ENCODE results near the gene NCS1.

The NCS1 gene

DNA sequence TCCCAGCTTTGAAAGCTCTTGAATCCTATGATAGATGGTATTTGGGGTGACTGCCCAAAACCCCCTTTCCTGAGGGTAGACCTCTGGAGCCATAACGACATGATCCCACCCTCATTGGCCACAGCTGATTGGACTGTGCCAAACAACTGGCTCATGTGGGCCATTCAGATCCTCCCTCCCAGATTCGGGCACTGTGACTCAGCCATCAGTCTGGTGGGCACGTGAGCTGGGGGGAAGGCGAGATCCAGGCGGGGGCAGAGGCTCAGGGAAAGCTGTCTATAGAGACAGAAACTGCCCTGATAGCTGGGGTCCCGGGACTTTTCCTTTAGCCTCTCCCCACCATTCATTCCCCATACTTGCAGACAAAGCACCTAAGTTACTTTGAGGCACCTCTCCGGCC lies 15.1 kb upstream of the NCS1 start:
- DNase-seq, result no peak
- no peak overlapping the region for H3K27ac Mint-ChIP-seq
- no peak for ATAC-seq

DNA sequence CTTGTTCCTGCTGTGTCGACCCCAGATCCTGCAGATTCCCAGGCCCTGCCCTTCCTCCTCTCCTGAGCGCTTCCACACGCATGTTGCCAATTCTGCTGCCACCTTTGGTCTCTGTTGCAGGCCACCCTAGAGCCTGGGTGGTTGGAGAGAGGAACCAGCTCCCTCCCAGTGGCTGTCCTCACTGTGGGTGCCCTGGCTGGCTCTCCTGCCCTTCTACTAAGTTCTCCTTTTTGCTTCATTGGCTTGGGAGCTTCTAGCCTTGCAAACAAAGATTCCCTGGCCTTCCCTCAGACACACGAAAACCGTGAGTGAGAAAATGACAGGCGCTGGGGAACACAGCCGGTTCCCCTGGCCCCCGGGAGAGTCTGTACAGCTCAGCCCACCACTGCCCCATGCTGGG lies 14.2 kb upstream of the NCS1 start:
- peaks cover 2% of the 10 kb centered on the region for H3K27me3 Mint-ChIP-seq
- no peak overlapping the region for H3K4me3 Mint-ChIP-seq
- no peak for DNase-seq
- H3K36me3 Mint-ChIP-seq (ENCODE audit: low read depth), result no peaks in the 10 kb centered on the region
- no peaks in the 10 kb centered on the region for H3K9me3 Mint-ChIP-seq
- no peak overlapping the region for H3K27ac Mint-ChIP-seq
- ATAC-seq, result no peak
- peaks cover 3% of the 10 kb centered on the region for H3K4me1 Mint-ChIP-seq

More for the DNA sequence above, 15.1 kb upstream of the NCS1 start:
- Mint-ChIP-seq H3K4me1 (peaks cover 3% of the 10 kb centered on the region), H3K4me3 (no peak overlapping the region), H3K27me3 (peaks cover 2% of the 10 kb centered on the region), H3K36me3 (ENCODE audit: low read depth) (no peaks in the 10 kb centered on the region), H3K9me3 (no peaks in the 10 kb centered on the region)

DNA sequence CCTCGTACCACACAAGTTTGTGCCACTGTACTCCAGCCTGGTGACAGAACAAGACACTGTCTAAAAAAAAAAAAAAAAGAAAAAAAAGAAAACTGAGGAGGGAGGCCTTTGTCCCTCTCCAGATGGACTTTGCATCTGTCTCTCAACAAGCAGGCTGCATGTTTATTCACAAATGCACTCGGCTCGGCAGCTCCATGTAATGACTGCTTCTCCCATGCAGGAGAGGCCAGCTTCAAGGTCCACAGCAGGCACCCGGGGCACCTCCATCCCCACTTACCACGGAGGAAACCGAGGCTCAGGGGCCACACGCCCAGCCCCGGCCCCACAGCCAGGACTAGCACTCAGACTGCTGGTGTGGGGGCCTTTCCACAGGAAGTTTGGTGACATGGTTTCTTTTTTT lies 13.1 kb upstream of the NCS1 start:
- Mint-ChIP-seq H3K4me1 (peaks cover 3% of the 10 kb centered on the region), H3K27me3 (peaks cover 2% of the 10 kb centered on the region), H3K4me3 (no peak overlapping the region), H3K9me3 (no peaks in the 10 kb centered on the region), H3K27ac (no peak overlapping the region), H3K36me3 (ENCODE audit: low read depth) (no peaks in the 10 kb centered on the region)
- DNase-seq (no peak), ATAC-seq (no peak)

DNA sequence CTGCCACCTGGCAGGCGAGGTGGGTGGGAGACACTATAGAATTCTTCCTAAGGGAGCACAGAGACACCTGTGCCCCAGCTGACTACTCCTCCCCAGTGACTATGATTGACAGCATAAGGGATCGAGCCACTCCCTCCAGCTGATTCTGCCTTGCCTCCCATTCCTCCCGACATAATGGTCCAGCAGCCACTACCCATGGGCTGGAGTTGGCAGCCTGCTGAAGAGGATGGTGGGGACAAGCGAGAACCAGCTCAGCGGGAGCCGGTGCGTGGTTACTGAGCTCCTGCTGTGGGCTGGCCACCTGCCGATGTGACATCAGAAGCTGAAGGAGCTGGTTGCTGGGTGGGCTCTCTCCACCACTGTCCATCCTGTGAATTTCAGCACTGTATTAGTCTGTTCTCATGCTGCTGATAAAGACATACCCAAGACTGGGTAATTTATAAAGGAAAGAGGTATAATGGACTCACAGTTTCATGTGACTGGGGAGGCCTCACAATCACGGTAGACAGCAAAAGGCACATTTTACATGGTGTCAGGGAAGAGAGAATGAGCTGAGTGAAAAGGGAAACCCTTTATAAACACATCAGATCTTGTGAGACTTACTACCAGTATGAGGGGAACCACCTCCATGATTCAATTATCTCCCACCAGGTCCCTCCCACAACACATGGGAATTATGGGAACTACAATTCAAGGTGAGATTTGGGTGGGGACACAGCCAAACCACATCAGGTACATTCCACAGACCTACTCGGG lies 12.1 kb upstream of the NCS1 start:
- no peak overlapping the region for H3K27ac Mint-ChIP-seq
- H3K4me3 Mint-ChIP-seq, result no peak overlapping the region
- no peak for DNase-seq
- ATAC-seq, result no peak
- peaks cover 4% of the 10 kb centered on the region for H3K27me3 Mint-ChIP-seq
- H3K9me3 Mint-ChIP-seq, result no peaks in the 10 kb centered on the region
- H3K36me3 Mint-ChIP-seq (ENCODE audit: low read depth), result no peaks in the 10 kb centered on the region
- peaks cover 3% of the 10 kb centered on the region for H3K4me1 Mint-ChIP-seq

DNA sequence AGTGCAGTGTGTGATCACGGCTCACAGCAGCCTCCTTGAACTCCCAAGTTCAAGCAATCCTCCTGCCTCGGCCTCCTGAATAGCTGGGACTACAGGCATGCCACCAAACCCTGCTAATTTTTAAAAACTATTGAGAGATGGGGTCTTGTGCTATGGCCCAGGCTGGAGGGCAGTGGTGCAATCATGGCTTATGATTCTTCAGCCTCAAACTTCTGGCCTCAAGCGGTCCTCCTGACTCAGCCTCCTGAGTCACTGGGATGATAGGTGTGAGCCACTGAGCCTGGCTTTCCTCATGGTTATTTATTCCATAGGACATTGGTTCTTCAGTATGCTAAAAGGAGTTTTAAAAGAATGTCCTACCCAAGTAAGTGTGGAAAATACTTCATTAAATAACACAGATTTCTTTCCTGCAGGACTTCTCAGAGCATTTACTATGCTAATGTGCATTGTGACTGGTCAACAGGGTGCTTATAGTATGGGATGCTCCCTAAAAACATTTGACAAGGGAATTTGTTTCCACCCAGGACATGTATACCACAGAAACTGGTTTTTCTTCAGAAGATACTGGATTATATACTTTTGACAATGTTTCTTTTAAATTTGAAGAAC lies 11.2 kb upstream of the NCS1 start:
- Mint-ChIP-seq H3K4me3 (no peak overlapping the region), H3K27ac (no peak overlapping the region), H3K36me3 (ENCODE audit: low read depth) (no peaks in the 10 kb centered on the region), H3K9me3 (no peaks in the 10 kb centered on the region), H3K4me1 (peaks cover 3% of the 10 kb centered on the region), H3K27me3 (peaks cover 4% of the 10 kb centered on the region)
- ATAC-seq (no peak), DNase-seq (no peak)

DNA sequence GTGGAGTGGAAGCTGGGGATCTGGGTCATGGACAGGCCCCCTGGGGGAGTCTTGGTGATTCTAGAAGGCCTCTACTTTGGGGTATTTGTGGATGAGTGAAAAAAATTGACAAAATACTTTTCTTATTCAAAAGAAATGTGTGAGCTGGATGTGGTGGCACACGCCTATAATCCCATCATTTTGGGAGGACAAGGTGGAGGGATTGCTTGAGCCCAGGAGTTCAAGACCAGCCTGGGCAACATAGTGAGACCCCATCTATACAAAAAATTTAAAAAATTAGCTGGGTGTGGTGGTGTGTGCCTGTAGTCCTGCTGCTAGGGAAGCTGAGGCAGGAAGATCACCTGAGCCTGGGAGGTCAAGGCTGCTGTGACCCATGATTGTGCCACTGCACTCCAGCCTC lies 6.6 kb upstream of the NCS1 start:
- no peak for DNase-seq
- Mint-ChIP-seq H3K9me3 (no peaks in the 10 kb centered on the region), H3K4me1 (peaks cover 15% of the 10 kb centered on the region), H3K27ac (no peak overlapping the region), H3K4me3 (no peak overlapping the region), H3K36me3 (ENCODE audit: low read depth) (no peaks in the 10 kb centered on the region), H3K27me3 (peaks cover 15% of the 10 kb centered on the region)
- no peak for ATAC-seq

DNA sequence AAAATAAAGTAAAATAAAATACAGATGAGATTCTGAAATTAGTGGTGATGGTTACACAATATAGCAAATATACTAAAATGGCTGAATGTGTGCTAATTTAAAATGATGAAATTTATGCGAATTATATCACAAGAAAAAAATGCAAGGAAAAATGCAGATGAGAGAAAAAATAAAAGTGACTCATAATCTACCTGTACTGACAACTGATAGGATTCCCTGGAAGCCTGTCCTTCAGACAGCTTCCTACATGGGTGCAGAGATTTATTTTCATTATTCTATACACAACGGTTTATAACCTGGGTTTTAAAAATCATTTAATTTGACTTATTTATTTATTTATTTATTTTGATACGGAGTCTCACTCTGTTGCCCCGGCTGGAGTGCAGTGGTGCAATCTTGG lies 5.8 kb upstream of the NCS1 start:
- peaks cover 24% of the 10 kb centered on the region for H3K27me3 Mint-ChIP-seq
- H3K36me3 Mint-ChIP-seq (ENCODE audit: low read depth), result no peaks in the 10 kb centered on the region
- H3K4me3 Mint-ChIP-seq, result no peak overlapping the region
- ATAC-seq (no peak), DNase-seq (no peak)
- no peaks in the 10 kb centered on the region for H3K9me3 Mint-ChIP-seq
- no peak overlapping the region for H3K27ac Mint-ChIP-seq
- peaks cover 17% of the 10 kb centered on the region for H3K4me1 Mint-ChIP-seq

DNA sequence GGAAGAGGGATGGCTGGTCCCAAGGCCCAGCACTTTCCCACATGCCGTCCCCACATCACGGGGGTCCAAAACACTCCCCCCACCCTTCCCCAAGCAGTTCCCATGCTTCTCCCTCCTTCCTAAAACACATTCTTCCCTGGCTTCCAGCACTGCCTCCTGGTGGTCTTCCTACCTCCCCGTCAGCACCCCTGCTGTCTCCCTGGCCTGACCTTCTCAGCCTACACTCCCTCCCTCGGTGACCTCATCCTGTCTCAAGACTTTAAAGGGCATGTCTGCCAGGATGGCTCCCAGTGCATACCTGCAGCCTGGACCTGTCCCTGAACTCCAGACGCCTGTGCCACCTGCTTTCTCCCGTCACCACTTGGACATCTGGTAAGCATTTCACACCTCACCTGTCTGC lies 4.3 kb upstream of the NCS1 start:
- no peak overlapping the region for H3K4me3 Mint-ChIP-seq
- peak; percentile 14 for DNase-seq
- no peaks in the 10 kb centered on the region for H3K36me3 Mint-ChIP-seq (ENCODE audit: low read depth)
- peaks cover 17% of the 10 kb centered on the region for H3K4me1 Mint-ChIP-seq
- no peaks in the 10 kb centered on the region for H3K9me3 Mint-ChIP-seq
- no peak for ATAC-seq
- H3K27me3 Mint-ChIP-seq, result peaks cover 25% of the 10 kb centered on the region
- no peak overlapping the region for H3K27ac Mint-ChIP-seq

DNA sequence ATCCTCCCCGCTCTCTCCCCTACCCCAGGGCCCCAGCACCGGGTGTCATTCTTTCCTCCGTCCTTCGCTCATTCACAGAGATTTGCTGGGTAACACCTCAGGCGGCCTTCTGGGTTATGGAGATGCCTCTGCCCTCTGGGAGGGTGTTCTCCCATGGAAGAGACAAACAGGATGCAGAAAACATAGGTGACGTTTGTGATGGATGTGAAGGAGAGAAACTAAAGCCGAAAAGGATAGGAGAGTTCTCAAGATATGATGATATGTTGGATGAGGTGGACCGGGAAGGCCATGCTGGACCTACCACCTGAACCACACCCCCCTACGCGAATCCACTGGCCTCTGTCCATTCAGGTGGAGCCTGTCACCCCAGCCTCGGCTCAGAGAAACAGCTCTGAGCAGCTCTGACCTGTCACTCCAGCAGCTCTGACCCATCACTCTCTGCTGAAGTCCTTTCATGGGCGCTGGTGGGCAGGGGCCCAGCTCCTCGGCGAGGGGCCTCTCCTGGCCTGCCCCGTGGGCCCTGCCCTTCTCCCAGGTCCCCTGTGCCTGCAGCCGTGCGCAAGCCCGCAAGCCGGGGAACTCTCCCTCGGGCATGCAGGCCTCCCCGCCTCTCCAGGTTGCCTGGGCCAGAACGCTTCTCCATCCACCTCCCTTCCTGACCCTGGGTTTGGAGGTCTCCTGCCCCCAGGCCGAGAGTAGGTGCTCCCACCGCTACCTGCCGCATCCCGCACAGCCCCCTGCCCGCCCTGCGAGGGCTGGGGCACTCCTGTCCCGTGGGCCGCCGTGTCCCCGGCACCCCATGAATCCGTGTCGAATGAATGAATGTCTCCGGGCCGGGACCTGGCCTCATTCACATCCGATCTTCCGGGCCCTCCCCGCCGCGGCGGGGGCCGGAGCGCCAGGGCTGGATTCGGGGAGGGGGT lies 717 bp upstream of the NCS1 start:
- H3K36me3 Mint-ChIP-seq (ENCODE audit: low read depth), result no peaks in the 10 kb centered on the region
- peak overlapping the region; percentile 49 for H3K27ac Mint-ChIP-seq
- H3K27me3 Mint-ChIP-seq, result peaks cover 31% of the 10 kb centered on the region
- ATAC-seq, result no peak
- no peak for DNase-seq
- peak overlapping the region; percentile 69 for H3K4me3 Mint-ChIP-seq
- H3K9me3 Mint-ChIP-seq, result no peaks in the 10 kb centered on the region
- peaks cover 22% of the 10 kb centered on the region for H3K4me1 Mint-ChIP-seq

DNA sequence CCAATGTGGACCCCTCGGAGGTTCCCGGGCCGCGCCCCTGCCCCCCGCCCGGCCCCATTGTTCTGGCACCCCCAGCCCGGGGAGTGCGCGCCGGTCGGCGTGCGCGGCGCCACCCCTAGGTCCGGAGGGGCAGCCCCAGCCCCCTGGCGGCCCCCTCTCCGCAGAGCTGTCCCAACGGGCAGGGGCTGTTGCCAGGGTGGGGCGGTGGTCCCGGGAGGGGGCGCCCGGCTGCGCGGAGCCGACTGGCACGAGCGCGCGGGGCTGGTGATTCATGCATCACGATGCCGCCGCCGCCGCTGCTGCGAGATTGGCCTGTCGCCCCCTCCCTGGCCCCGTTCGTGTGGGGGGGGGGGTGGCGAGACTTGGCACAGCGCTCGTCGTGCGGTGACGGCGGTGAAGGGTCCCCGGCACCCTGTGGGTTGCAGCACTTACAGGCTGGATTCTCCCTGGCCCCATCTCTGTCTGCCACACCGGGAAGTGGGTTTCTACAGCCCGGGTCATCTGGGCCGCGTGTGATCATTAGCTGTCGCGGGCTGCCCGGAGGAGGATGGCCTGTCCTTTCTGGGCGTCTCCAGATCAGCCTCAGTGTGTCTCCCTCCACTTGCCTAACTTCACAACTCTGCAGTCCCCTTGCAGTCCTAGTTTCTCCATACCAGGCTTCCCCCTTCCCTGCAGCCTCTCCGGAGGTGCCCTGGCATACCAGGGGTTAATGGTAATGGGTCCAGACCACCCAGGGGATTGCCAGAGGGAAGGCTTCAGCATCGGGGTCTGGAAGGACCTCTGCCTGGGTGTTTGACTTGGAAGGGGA lies 858 bp downstream of the NCS1 start:
- Mint-ChIP-seq H3K36me3 (ENCODE audit: low read depth) (no peaks in the 10 kb centered on the region), H3K9me3 (no peaks in the 10 kb centered on the region), H3K27me3 (peaks cover 31% of the 10 kb centered on the region), H3K4me1 (peaks cover 12% of the 10 kb centered on the region), H3K27ac (peak overlapping the region; percentile 32), H3K4me3 (peak overlapping the region; percentile 81)
- ATAC-seq, result peak; percentile 11
- DNase-seq, result peak; percentile 59

DNA sequence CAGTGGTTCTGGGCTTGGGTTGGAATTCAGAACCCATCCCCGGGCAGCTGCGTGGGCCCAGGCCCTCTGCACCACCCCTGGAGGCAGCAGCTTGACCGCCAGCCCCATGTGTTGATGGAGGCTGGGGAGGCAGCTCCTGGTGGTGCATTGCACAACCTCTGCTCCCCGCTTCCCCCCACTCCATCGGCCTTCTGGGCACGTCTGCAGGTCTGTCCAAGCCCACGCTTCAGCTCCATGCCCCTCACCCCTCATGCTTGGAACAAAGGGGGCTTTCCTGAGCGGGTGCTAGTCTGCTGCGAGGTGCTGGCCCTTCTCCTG lies 1.4 kb downstream of the NCS1 start:
- Mint-ChIP-seq H3K9me3 (no peaks in the 10 kb centered on the region), H3K27me3 (peaks cover 31% of the 10 kb centered on the region)

DNA sequence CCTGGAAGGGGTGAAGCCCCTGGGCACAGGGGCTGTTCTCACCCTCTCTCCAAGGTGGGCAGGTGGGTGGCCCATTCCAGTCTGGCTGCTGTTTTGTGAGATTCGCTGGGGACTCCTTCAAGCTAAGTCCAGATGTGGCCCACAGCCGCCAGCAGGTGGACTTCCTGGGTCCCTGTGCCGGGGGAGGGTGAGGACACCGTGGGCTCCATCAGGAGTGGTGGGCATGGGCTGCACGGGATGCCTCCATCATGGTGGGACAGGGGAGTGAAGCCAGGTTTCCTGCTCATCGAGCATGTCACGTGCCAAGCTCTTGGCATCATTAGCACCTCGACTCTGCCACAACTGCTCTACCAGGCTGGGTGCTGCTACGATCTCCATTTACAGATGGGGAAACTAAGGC lies 1.8 kb downstream of the NCS1 start:
- DNase-seq (no peak), ATAC-seq (no peak)
- Mint-ChIP-seq H3K27ac (peak overlapping the region; percentile 19), H3K4me3 (peak overlapping the region; percentile 81), H3K4me1 (peaks cover 7% of the 10 kb centered on the region), H3K36me3 (ENCODE audit: low read depth) (no peaks in the 10 kb centered on the region), H3K9me3 (no peaks in the 10 kb centered on the region), H3K27me3 (peaks cover 28% of the 10 kb centered on the region)

More for the DNA sequence above, 1.4 kb downstream of the NCS1 start:
- no peak overlapping the region for H3K27ac Mint-ChIP-seq
- ATAC-seq (no peak), DNase-seq (no peak)
- H3K4me3 Mint-ChIP-seq, result peak overlapping the region; percentile 81
- no peaks in the 10 kb centered on the region for H3K36me3 Mint-ChIP-seq (ENCODE audit: low read depth)
- peaks cover 7% of the 10 kb centered on the region for H3K4me1 Mint-ChIP-seq

DNA sequence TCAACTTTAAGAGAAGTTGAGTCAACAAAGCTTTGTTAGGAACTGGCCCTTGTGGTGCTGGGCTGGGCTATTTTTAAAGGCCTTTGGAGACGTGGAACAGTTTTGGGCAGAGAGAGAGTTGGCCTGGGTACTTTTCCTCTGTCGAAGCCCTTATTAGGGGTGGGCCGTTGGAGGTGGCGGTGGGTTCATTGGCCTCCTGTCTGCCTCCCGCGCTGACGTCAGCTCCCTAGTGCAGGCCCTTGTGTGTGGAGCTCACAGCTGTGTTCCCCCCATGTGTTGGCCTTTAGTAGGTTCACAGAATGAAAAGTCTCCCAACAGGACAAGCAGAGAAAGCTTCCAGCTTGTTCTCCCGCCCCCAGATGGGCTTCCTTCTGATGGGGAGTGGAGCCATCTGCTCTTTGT lies 2.7 kb downstream of the NCS1 start:
- peaks cover 23% of the 10 kb centered on the region for H3K27me3 Mint-ChIP-seq
- H3K4me3 Mint-ChIP-seq, result no peak overlapping the region
- ATAC-seq, result no peak
- H3K36me3 Mint-ChIP-seq (ENCODE audit: low read depth), result no peaks in the 10 kb centered on the region
- no peak for DNase-seq
- H3K9me3 Mint-ChIP-seq, result no peaks in the 10 kb centered on the region
- peaks cover 7% of the 10 kb centered on the region for H3K4me1 Mint-ChIP-seq
- no peak overlapping the region for H3K27ac Mint-ChIP-seq

DNA sequence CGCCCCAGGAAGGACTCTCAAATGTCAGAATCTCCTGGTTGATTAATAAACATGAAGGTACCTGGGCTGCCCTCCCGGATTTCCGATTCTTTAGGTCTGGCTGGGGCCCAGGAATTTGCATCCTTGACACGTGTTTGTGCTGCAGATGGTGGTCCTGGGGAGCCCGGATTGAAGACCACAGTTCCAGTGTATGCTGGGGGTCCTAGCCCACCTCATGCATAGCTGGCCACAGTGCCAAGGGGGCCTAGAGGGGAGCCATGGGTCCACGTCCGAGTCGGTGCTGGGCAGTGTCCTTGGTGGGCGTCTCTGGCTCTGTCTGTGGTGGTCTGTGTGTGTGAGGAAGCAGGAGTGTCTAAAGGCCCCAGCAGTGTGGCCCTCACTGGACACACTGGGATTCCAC lies 3.2 kb downstream of the NCS1 start:
- Mint-ChIP-seq H3K4me1 (peaks cover 7% of the 10 kb centered on the region), H3K4me3 (no peak overlapping the region), H3K9me3 (no peaks in the 10 kb centered on the region), H3K27ac (no peak overlapping the region), H3K36me3 (ENCODE audit: low read depth) (no peaks in the 10 kb centered on the region), H3K27me3 (peaks cover 21% of the 10 kb centered on the region)
- DNase-seq (no peak), ATAC-seq (no peak)
